Measurements from ENCODE around the gene LENG8. TPM values are rescaled to one million over a fixed set of nuclear protein-coding genes. Genes with fewer than 3 reads are reported as not detected.

LENG8 gene
- total RNA-seq, 4 donors from 2014 or later, result 124 to 219 (median 157) TPM

DNA sequence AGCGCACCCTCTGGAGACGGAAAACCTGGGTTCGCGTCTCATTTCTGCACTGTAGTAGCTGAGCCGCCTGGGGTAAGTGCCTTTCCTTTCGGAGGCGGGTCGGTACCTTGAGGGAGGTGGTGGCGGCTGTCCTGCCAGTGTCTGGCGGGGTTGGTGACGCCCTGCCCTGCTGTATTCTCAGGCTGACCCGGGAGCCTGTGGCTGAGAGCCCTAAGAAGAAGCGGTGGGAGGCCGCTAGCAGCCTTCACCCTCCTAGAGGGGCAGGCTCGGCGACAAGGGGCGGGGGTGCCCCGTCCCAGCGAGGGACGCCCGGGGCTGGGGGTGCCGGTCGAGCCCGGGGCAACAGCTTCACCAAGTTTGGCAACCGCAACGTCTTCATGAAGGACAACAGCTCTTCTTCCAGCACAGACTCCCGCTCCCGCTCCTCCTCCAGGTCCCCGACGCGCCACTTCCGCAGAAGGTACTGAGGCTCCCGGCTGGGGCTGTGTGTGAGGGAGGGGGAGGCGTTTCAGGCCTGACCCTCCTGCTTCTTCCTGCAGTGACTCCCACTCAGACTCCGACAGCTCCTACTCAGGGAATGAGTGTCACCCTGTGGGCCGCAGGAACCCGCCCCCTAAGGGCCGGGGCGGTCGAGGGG is 6.9 kb downstream of the LENG8 start:
- Histone ChIP-seq H3K27ac (no peak overlapping the region), H3K4me3 (replicated peaks in 1 of 3) (no peak overlapping the region), H3K27me3 (no peaks in the 10 kb centered on the region), H3K36me3 (peaks cover 92 to 95% of the 10 kb centered on the region in 2 donors), H3K9me3 (no peaks in the 10 kb centered on the region), H3K4me1 (peaks cover 6 to 11% of the 10 kb centered on the region in 2 donors)
- intact Hi-C loops (cut with DNase I), result no loop called here
- TF ChIP-seq POLR2A (IDR thresholded peaks at IDR 0.05), result no peak
- TF ChIP-seq, protein P1, sequence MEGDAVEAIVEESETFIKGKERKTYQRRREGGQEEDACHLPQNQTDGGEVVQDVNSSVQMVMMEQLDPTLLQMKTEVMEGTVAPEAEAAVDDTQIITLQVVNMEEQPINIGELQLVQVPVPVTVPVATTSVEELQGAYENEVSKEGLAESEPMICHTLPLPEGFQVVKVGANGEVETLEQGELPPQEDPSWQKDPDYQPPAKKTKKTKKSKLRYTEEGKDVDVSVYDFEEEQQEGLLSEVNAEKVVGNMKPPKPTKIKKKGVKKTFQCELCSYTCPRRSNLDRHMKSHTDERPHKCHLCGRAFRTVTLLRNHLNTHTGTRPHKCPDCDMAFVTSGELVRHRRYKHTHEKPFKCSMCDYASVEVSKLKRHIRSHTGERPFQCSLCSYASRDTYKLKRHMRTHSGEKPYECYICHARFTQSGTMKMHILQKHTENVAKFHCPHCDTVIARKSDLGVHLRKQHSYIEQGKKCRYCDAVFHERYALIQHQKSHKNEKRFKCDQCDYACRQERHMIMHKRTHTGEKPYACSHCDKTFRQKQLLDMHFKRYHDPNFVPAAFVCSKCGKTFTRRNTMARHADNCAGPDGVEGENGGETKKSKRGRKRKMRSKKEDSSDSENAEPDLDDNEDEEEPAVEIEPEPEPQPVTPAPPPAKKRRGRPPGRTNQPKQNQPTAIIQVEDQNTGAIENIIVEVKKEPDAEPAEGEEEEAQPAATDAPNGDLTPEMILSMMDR (IDR thresholded peaks at IDR 0.05), result no peak
- no peak for DNase-seq
- 94 to 96% methylated on average over 20 to 36 of the region's 40 CpGs for WGBS, 2 donors

DNA sequence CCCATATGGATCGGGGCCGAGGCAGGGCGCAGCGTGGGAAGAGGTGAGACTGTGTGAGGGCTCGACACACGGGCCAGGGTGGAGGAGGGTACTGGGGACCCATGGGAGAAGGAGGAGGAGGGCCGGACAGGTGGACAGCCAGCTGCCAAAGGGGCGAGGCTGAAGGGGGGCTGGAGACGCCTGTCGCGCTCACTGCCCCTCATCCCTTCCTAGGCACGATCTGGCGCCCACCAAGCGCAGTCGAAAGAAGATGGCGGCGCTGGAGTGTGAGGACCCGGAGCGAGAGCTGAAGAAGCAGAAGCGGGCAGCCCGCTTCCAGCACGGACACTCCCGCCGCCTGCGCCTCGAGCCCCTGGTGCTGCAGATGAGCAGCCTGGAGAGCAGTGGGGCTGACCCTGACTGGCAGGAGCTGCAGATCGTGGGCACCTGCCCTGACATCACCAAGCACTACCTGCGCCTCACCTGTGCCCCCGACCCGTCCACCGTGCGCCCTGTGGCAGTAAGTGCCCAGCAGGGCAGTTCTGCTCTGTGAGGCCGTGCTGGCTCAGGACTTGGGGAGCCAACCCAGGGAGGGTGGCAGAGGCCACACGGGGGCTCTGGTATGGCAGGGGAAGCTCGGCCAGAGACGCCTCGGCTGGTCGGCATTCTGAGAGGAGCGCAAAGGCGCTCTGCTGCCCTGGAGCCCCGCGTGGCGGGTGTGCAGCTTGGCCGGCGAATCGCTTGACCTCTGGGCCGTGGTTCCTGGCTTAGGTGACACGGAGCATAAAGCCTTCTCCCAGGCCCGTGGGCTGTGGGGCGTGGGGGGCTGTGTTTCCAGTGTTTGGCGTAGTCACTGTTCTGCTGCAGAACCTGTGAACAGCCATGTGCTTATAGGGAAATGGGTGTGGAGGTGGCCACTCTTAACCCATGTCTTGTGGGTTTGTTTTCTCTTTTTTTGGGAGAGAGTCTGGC is 7.7 kb downstream of the LENG8 start:
- Histone ChIP-seq H3K4me3 (replicated peaks in 1 of 3) (no peak overlapping the region), H3K27ac (no peak overlapping the region), H3K36me3 (peaks cover 96 to 99% of the 10 kb centered on the region in 2 donors), H3K9me3 (no peaks in the 10 kb centered on the region), H3K27me3 (no peaks in the 10 kb centered on the region), H3K4me1 (peaks cover 7 to 10% of the 10 kb centered on the region in 2 donors)
- TF ChIP-seq POLR2A (IDR thresholded peaks at IDR 0.05), result no peak
- TF ChIP-seq, protein P1 (IDR thresholded peaks at IDR 0.05), result no peak
- WGBS, 2 donors, result 94 to 95% methylated on average over 41 to 51 of the region's 51 CpGs
- intact Hi-C loops (cut with DNase I), result no loop called here
- no peak for DNase-seq

DNA sequence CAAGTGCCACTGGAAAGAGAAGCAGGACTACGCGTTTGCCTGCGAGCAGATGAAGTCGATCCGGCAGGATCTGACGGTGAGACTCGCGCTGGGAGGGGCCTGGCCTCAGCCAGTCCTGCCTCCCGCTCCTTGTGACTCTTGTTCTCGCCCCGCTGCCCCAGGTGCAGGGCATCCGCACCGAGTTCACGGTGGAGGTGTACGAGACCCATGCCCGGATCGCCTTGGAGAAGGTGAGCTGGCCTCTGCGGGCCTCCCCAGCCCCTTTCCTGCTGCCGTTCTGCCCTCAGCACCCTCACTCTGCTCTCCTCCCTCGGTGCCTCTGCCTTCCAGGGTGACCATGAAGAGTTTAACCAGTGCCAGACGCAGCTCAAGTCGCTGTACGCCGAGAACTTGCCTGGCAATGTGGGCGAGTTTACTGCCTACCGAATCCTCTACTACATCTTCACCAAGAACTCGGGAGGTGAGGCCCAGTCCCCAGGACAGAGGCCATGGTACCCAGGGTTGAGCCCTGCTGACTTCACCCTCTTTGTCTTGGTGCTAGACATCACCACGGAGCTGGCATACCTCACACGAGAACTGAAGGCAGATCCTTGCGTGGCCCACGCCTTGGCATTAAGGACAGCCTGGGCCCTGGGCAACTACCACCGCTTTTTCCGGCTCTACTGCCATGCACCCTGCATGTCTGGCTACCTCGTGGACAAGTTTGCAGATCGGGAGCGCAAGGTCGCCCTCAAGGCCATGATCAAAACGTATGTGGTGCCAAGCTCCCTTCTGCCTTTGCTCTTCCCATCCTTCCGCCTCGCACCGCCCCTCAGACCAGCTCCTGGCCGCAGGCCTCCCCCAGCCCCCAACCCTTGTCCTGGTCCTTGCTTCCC is 9.0 kb downstream of the LENG8 start:
- H3K27me3 ChIP-seq, result no peaks in the 10 kb centered on the region
- 94 to 95% methylated on average over 29 to 40 of the region's 42 CpGs for WGBS, 2 donors
- no peak overlapping the region for H3K27ac ChIP-seq
- intact Hi-C loops (cut with DNase I), result no loop called here
- H3K4me1 ChIP-seq, result peaks cover 14 to 22% of the 10 kb centered on the region in 2 donors
- no peak overlapping the region for H3K4me3 ChIP-seq (replicated peaks in 1 of 3)
- no peak for TF ChIP-seq POLR2A (IDR thresholded peaks at IDR 0.05)
- TF ChIP-seq, protein P1 (IDR thresholded peaks at IDR 0.05), result no peak
- H3K36me3 ChIP-seq, result peaks cover 82 to 93% of the 10 kb centered on the region in 2 donors
- no peaks in the 10 kb centered on the region for H3K9me3 ChIP-seq
- no peak for DNase-seq

DNA sequence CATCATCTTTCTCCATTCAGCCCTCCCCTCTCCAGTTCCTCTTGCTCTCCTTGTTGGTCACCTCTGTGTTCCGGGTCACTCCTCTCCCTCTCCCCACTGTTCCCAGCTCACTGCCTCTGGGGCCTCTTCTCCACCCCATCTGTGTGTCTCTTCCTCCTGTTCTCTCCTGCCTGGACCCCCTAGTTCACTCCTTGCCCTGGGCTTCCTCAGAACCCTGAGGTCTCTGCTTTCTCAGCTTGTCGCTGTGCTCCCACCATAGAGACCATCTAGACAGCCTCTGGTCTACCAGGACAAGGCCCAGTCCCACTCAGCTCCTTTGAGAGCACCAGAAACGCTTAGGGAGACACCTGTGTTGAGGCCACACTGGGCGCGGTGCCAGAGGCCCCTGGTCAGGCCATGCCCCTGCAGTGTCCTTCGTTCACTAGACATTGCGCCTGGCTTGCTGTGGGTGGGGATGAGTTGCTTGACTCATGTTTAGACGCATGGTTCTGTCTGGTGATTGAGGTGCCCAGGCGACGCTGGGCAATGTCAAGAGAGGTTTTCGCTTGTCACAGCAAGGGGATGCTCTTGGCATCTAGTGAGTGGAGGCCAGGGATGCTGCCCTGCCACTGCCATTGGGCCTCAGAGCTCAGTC is 9.8 kb downstream of the LENG8 start:
- no peak overlapping the region for H3K4me3 ChIP-seq (replicated peaks in 1 of 3)
- H3K36me3 ChIP-seq, result peaks cover 75 to 85% of the 10 kb centered on the region in 2 donors
- no peaks in the 10 kb centered on the region for H3K27me3 ChIP-seq
- H3K9me3 ChIP-seq, result no peaks in the 10 kb centered on the region
- intact Hi-C loops (cut with DNase I), result no loop called here
- no peak for DNase-seq
- peaks cover 14 to 23% of the 10 kb centered on the region in 2 donors for H3K4me1 ChIP-seq
- H3K27ac ChIP-seq, result no peak overlapping the region
- 88 to 90% methylated on average over 4 to 11 of the region's 11 CpGs for WGBS, 2 donors
- no peak for TF ChIP-seq POLR2A (IDR thresholded peaks at IDR 0.05)
- TF ChIP-seq, protein P1 (IDR thresholded peaks at IDR 0.05), result no peak

Measured in thyroid gland (tissue), 4 donors.